Endothelial cell of umbilical vein (primary cell): ENCODE measurements around the gene GBX2. TPM values are rescaled to one million over a fixed set of nuclear protein-coding genes. Genes with fewer than 3 reads are reported as not detected.

ENCODE experiments used
- BruUV-seq: library from RNA; stranded (reverse); fragments of 400-500 nt; replicated peaks from 2 replicates; lab custom pipeline; 2021; lab: Mats Ljungman, UMichigan
- CTCF ChIA-PET: fragments of 300-600, 350-600 bp; sonication (Branson Sonifier 250); formaldehyde crosslinking; loops from one replicate; lab custom pipeline; 2021; ENCODE audit warnings: antibody characterized with exemption, inconsistent platforms; lab: Charles Lee
- POLR2A ChIA-PET: fragments of 300-600, 350-600 bp; sonication (Branson Sonifier 250); formaldehyde crosslinking; loops from one replicate; lab custom pipeline; 2021; ENCODE audit warnings: antibody characterized with exemption, inconsistent platforms; lab: Charles Lee
- DNase-seq: peaks from one replicate; pipeline ENCODE4 v3.0.0-alpha.2; 2011; ENCODE audit warnings: low read depth, low spot score
- FAIRE-seq: peaks from 2 replicates; lab custom pipeline; 2011; peaks lifted over from hg19 to GRCh38; lab: Jason Lieb, UNC
- H2AFZ ChIP-seq: 2 replicates; pipeline ENCODE4 v1.6.0; 2012; ENCODE audit warnings: low read depth, low read length, control low read depth, inconsistent platforms
- H3K27ac ChIP-seq: 2 replicates; pipeline ENCODE4 v1.5.1; 2011; ENCODE audit warnings: low read depth, mild to moderate bottlenecking, control low read depth, low read length, moderate library complexity; ENCODE audit not compliant: insufficient read depth
- H3K27me3 ChIP-seq, 2 experiments: 2 replicates each; pipeline versions ENCODE4 v1.6.0 to v1.6.1; 2011; ENCODE audit warnings: low read length in 2 of 2, mixed read lengths in 1 of 2; ENCODE audit not compliant: control insufficient read depth in 2 of 2, insufficient read depth in 2 of 2
- H3K36me3 ChIP-seq, 2 experiments: 2 replicates in 1 of 2; 3 replicates in 1 of 2; pipeline ENCODE4 v1.5.1; 2011; ENCODE audit warnings: low read length in 2 of 2, mild to moderate bottlenecking in 1 of 2, moderate library complexity in 1 of 2; ENCODE audit not compliant: control insufficient read depth in 2 of 2, insufficient read depth in 2 of 2; ENCODE audit errors: extremely low read depth in 1 of 2
- H3K4me1 ChIP-seq: 3 replicates; pipeline ENCODE4 v1.5.1; 2011; ENCODE audit warnings: mild to moderate bottlenecking, low read length; ENCODE audit not compliant: control insufficient read depth, insufficient read depth; ENCODE audit errors: extremely low read depth
- H3K4me2 ChIP-seq: 2 replicates; pipeline ENCODE4 v1.6.1; 2011; ENCODE audit warnings: low read length, control low read depth, mixed read lengths; ENCODE audit not compliant: insufficient read depth
- H3K4me3 ChIP-seq, 3 experiments: fragments of 200-600 bp in 1 of 3; sonication (generic), shearing (Covaris generic) in 1 of 3; replicated peaks in 1 of 3; 2 replicates each; pipeline ENCODE4 v1.5.1; 2011 to 2016; ENCODE audit warnings: control low read depth in 3 of 3, low read length in 3 of 3, mild to moderate bottlenecking in 2 of 3, inconsistent platforms in 1 of 3, low read depth in 1 of 3, moderate library complexity in 1 of 3; ENCODE audit not compliant: insufficient read depth in 1 of 3
- H3K79me2 ChIP-seq: 2 replicates; pipeline ENCODE4 v1.6.0; 2012; ENCODE audit warnings: low read length, inconsistent platforms; ENCODE audit not compliant: control insufficient read depth, insufficient read depth
- H3K9ac ChIP-seq: replicated peaks from 2 replicates; pipeline ENCODE3; 2011; ENCODE audit warnings: low read length, control low read depth; ENCODE audit not compliant: insufficient read depth; ENCODE audit errors: extremely low read depth
- H3K9me1 ChIP-seq: replicated peaks from 3 replicates; pipeline ENCODE4 v1.6.0; 2011; ENCODE audit warnings: mild to moderate bottlenecking, low read length; ENCODE audit not compliant: control insufficient read depth, insufficient read depth; ENCODE audit errors: extremely low read depth
- H3K9me3 ChIP-seq: replicated peaks from 2 replicates; pipeline ENCODE4 v1.5.1; 2012; ENCODE audit warnings: low read length, inconsistent platforms; ENCODE audit not compliant: control insufficient read depth, insufficient read depth
- H4K20me1 ChIP-seq: replicated peaks from 2 replicates; pipeline ENCODE3; 2011; ENCODE audit warnings: mild to moderate bottlenecking, low read length; ENCODE audit not compliant: control insufficient read depth, insufficient read depth; ENCODE audit errors: extremely low read depth
- EZH2 ChIP-seq: IDR thresholded peaks from 2 replicates; pipeline ENCODE4 v1.6.1; 2012; ENCODE audit warnings: borderline replicate concordance, low read depth, mild to moderate bottlenecking, moderate library complexity, low read length, inconsistent platforms; ENCODE audit not compliant: severe bottlenecking
- FOS ChIP-seq: IDR thresholded peaks from 2 replicates; pipeline ENCODE4 v1.6.1; 2011; ENCODE audit warnings: mild to moderate bottlenecking, low read length, moderate library complexity, borderline replicate concordance; ENCODE audit not compliant: insufficient read depth
- GATA2 ChIP-seq: IDR thresholded peaks from 2 replicates; pipeline ENCODE4 v1.7.0; 2011; ENCODE audit warnings: low read depth, mild to moderate bottlenecking, moderate library complexity, mixed read lengths, low read length; ENCODE audit not compliant: insufficient read length, insufficient read depth
- JUN ChIP-seq: IDR thresholded peaks from 2 replicates; pipeline ENCODE4 v1.6.1; 2011; ENCODE audit warnings: borderline replicate concordance, low read depth; ENCODE audit not compliant: insufficient read length, insufficient read depth
- MYC ChIP-seq: IDR thresholded peaks from one replicate; pipeline ENCODE4 v1.6.1; 2011; ENCODE audit warnings: mild to moderate bottlenecking, low read depth, low read length
- POLR2A ChIP-seq: IDR thresholded peaks from 2 replicates; pipeline ENCODE4 v1.6.1; 2012; ENCODE audit warnings: low read depth, mild to moderate bottlenecking, control low read depth, low read length
- POLR2AphosphoS5 ChIP-seq: IDR thresholded peaks from 2 replicates; pipeline ENCODE4 v1.6.1; 2012; ENCODE audit warnings: low read depth, mild to moderate bottlenecking, control low read depth, low read length, moderate library complexity; ENCODE audit not compliant: insufficient read depth
- dilution Hi-C: fragments of 300-500 bp; cut with MboI; formaldehyde crosslinking; loops from one replicate; pipeline ENCODE4 v1.15.0; 2019; ENCODE audit warnings: low sequenced_read_pairs; ENCODE audit not compliant: extremely low pct_ligation_motif_present
- intact Hi-C: fragments of 100-400 bp; cut with micrococcal nuclease; formaldehyde crosslinking; loops from one replicate; pipeline ENCODE4 v1.10.0; 2022
- polyA plus RNA-seq, 4 experiments: library from polyadenylated mRNA; depleted of rRNA in 3 of 4; stranded (reverse) in 3 of 4; unstranded in 1 of 4; fragments of >200 nt; gene quantifications; 2 replicates each; pipeline versions ENCODE4 v1.2.1 to v1.2.3, GENCODE V29; 2011 to 2012; ENCODE audit warnings: missing spikeins in 1 of 4
- total RNA-seq: library from RNA; stranded (reverse); gene quantifications from 2 replicates; pipeline ENCODE4 v1.2.3, GENCODE V29; 2021
- TF ChIP-seq, protein P1 (sequence below), 2 donors: IDR thresholded peaks; 1 replicate in 1 of 2; 2 replicates in 1 of 2; pipeline ENCODE4 v1.5.1; 2011; ENCODE audit warnings: low read length in 2 of 2, mild to moderate bottlenecking in 2 of 2, moderate library complexity in 2 of 2, control low read depth in 1 of 2, inconsistent platforms in 1 of 2, low read depth in 1 of 2; ENCODE audit not compliant: insufficient read depth in 1 of 2; ENCODE audit errors: extremely low read depth in 1 of 2
- TF ChIP-seq, protein P2 (sequence below): IDR thresholded peaks from 2 replicates; pipeline ENCODE4 v1.6.1; 2011; ENCODE audit not compliant: insufficient read depth, insufficient read length

The GBX2 gene
- total and polyA plus RNA-seq, 2 donors (not counting 3 experiments of a cell fraction or from before 2014, with no cell fraction given): 3.0 to 3.6 TPM

DNA sequence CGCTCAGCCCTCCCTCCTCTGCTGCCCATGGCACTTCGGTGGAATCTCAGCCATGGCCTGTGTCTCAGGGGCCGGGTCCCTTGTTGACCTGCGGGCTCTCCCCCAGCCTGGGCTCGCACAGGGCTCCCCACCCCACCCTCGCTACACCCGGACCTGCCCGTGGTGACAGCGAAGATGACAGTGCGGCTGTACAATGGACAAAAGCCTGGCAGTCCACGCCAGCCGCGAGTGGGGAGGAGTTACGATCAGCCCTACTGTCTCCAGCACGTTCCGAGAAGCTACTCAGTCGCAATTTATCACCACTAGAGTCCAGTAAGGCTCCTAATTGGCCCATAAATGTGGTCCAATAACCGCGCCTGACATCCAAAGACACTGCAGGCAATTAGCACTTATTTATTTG is 31.6 kb downstream of the GBX2 start:
- ChIA-PET POLR2A (no interaction called here), CTCF (interaction anchor here (1.1 kb wide), 1 partner anchor 29 kb away, joined by 4 read pairs; no protein-coding TSS in a partner anchor)
- H3K79me2 ChIP-seq: no peaks in the 10 kb centered on the region
- DNase-seq: no peak
- no peaks in the 10 kb centered on the region for H3K36me3 ChIP-seq
- intact Hi-C loops: no loop called here
- TF ChIP-seq POLR2A (no peak), FOS (no peak), JUN (no peak), MYC (no peak)
- H3K9me1 ChIP-seq: no peaks in the 10 kb centered on the region
- H3K27me3 ChIP-seq: no peaks in the 10 kb centered on the region
- H2AFZ ChIP-seq: no peak overlapping the region
- H3K4me1 ChIP-seq: no peaks in the 10 kb centered on the region
- BruUV-seq: no TSS peak
- H3K4me2 ChIP-seq: no peak overlapping the region
- FAIRE-seq: no peak
- no peak overlapping the region for H3K27ac ChIP-seq
- no peaks in the 10 kb centered on the region for H4K20me1 ChIP-seq
- H3K4me3 ChIP-seq: no peak overlapping the region
- dilution Hi-C loops: no loop called here
- H3K9ac ChIP-seq: no peak overlapping the region
- no peaks in the 10 kb centered on the region for H3K9me3 ChIP-seq

DNA sequence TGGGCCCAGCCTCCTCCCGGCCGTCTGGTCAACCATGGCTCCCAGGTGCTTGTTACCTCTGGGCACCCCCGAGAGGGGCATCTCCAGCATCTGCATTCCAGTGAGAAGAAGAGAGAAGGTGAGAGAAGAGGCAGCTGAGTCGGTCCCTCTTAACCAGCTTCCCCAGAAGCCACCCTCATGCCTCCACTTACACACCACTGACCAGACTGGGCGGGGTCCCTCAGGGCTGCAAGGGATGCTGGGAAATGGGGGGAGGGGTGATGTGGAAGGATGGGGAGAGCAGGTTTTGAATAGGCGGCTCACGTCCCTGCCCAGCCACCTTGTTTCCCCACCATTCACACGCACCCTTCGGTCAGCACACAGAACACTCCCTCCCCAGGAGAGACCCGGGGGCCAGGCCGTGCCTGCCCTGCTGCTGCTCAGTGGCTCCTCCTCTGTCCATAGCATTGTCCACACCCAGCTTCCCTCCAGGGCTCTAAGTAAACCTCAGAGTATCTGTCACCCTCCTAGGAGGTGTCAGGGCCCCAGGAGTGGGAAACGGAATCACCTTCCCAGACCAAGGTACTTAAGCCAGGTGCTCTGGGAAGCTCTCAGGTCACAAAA is 34.7 kb downstream of the GBX2 start:
- no TSS peak for BruUV-seq

More for the DNA sequence above, 34.7 kb downstream of the GBX2 start:
- Histone ChIP-seq H3K27ac (no peak overlapping the region), H3K79me2 (no peaks in the 10 kb centered on the region), H4K20me1 (no peaks in the 10 kb centered on the region), H3K9me3 (no peaks in the 10 kb centered on the region), H2AFZ (no peak overlapping the region), H3K4me2 (no peak overlapping the region), H3K9ac (no peak overlapping the region), H3K4me3 (no peak overlapping the region), H3K27me3 (no peaks in the 10 kb centered on the region), H3K36me3 (no peaks in the 10 kb centered on the region), H3K4me1 (no peaks in the 10 kb centered on the region), H3K9me1 (no peaks in the 10 kb centered on the region)
- POLR2A ChIA-PET: no interaction called here
- no peak for TF ChIP-seq MYC
- no peak for TF ChIP-seq JUN
- TF ChIP-seq EZH2: no peak
- no peak for TF ChIP-seq GATA2
- no peak for TF ChIP-seq FOS
- TF ChIP-seq, protein P1, sequence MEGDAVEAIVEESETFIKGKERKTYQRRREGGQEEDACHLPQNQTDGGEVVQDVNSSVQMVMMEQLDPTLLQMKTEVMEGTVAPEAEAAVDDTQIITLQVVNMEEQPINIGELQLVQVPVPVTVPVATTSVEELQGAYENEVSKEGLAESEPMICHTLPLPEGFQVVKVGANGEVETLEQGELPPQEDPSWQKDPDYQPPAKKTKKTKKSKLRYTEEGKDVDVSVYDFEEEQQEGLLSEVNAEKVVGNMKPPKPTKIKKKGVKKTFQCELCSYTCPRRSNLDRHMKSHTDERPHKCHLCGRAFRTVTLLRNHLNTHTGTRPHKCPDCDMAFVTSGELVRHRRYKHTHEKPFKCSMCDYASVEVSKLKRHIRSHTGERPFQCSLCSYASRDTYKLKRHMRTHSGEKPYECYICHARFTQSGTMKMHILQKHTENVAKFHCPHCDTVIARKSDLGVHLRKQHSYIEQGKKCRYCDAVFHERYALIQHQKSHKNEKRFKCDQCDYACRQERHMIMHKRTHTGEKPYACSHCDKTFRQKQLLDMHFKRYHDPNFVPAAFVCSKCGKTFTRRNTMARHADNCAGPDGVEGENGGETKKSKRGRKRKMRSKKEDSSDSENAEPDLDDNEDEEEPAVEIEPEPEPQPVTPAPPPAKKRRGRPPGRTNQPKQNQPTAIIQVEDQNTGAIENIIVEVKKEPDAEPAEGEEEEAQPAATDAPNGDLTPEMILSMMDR (IDR thresholded peaks at IDR 0.05; ENCODE audit: extremely low read depth in 1 of 2, insufficient read depth in 1 of 2, low read depth in 1 of 2, low read length in 2 of 2): no peak
- TF ChIP-seq, protein P2, sequence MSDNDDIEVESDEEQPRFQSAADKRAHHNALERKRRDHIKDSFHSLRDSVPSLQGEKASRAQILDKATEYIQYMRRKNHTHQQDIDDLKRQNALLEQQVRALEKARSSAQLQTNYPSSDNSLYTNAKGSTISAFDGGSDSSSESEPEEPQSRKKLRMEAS: no peak
- no peak for TF ChIP-seq POLR2A
- no peak for TF ChIP-seq POLR2AphosphoS5
- FAIRE-seq (no peak), DNase-seq (no peak)
- CTCF ChIA-PET: interaction anchor here (1.4 kb wide), 1 partner anchor 45 kb away, joined by 3 read pairs; no protein-coding TSS in a partner anchor
- dilution Hi-C loops (no loop called here), intact Hi-C loops (no loop called here)
